ENCODE results near the gene DPY19L2. TPM values are rescaled to one million over a fixed set of nuclear protein-coding genes. Genes with fewer than 3 reads are reported as not detected.

Gene DPY19L2
- 0.63 and 4.8 TPM in 2 replicates for total RNA-seq

DNA sequence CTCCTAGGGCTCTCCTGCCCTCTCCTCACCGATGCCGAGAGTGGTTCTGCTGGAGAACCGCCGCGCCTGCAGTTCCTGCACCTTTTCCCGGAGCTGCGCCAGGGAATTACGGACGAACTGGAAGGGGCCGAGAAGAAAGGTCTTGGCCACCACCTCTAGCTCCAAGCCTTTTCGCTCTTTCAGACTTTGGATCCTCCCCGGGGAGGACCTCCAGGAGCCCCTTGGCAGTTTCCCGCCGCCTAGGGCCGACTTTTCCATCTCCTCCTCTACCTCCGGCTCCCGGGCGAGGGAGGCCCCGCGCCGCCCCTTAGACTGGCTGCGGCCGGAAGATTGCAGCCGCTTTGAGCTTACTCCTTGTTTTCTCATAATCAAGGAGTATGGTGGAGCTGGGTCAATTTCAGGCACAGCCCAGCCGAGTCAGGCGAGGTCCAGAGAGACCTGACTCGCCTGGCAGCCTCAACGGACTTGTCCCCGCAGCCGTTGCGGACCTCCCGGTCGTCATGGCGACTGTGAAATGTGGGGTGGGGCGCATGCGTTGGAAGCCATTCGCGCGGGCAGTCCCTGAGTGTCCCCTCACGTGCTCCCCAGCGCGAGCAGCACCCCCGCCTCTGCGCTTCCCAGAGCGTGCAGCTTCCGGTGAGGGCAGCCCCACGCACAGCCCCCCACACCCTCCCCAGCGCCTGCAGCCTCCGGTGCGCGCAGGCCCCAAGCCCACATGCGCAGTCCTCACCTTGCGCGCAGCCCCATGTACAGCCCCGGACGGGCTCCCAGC, at the start of gene DPY19L2:
DPY19L2 (minus strand) TSS at position 466 of the 772 bp plus-strand sequence; CDS start at position 366, 100 bp downstream.

Other genes with a start within 250 kb of the DPY19L2 start
- gene RXYLT1, start 111.4 kb upstream of the DPY19L2 start, total RNA-seq, result 8.5 and 9.7 TPM in 2 replicates
- gene SRGAP1, start 176.2 kb upstream of the DPY19L2 start, total RNA-seq, result 9.3 and 16.5 TPM in 2 replicates